HG03064 (cell line): Measurements from ENCODE around the gene EGF.

ENCODE experiments used
- ATAC-seq: cut with Tn5 transposase; IDR thresholded peaks from one replicate; pipeline ENCODE4 v1.9.1; 2021; ENCODE audit warnings: low read depth; ENCODE audit not compliant: unreplicated experiment

EGF gene

GRCh38 chr4:109989618-109990017, 76.9 kb downstream of the EGF start:
- ATAC-seq: no peak

- ATAC-seq: peak; percentile 83
Observed at GRCh38 chr4:109990261-109991257, 77.9 kb downstream of the EGF start.

GRCh38 chr4:109993116-109993515, 80.4 kb downstream of the EGF start:
- ATAC-seq: no peak

- peak; percentile 53 for ATAC-seq
Observed at GRCh38 chr4:109994415-109994827, 81.7 kb downstream of the EGF start.

GRCh38 chr4:109996526-109996925, 83.8 kb downstream of the EGF start:
- no peak for ATAC-seq

- ATAC-seq: no peak
Observed at GRCh38 chr4:109998867-109999584, 86.3 kb downstream of the EGF start.

GRCh38 chr4:109999585-109999912, 86.9 kb downstream of the EGF start:
- no peak for ATAC-seq

- ATAC-seq: no peak
Observed at GRCh38 chr4:110002326-110002725, 89.6 kb downstream of the EGF start.

- ATAC-seq: no peak
Observed at GRCh38 chr4:110003401-110004187, 90.9 kb downstream of the EGF start.

GRCh38 chr4:110004556-110004955, 91.9 kb downstream of the EGF start:
- ATAC-seq: no peak

- peak; percentile 64 for ATAC-seq
Observed at GRCh38 chr4:110005461-110006056, 92.9 kb downstream of the EGF start.

GRCh38 chr4:110007217-110007616, 94.5 kb downstream of the EGF start:
- ATAC-seq: no peak

GRCh38 chr4:110008540-110008939, 95.9 kb downstream of the EGF start:
- no peak for ATAC-seq

GRCh38 chr4:110009550-110009949, 96.9 kb downstream of the EGF start:
- no peak for ATAC-seq

GRCh38 chr4:110010797-110011196, 98.1 kb downstream of the EGF start:
- no peak for ATAC-seq

- ATAC-seq: no peak
Observed at GRCh38 chr4:110012917-110013316, 100.2 kb downstream of the EGF start.

- ATAC-seq: no peak
Observed at GRCh38 chr4:110014233-110014632, 101.5 kb downstream of the EGF start.

GRCh38 chr4:110019153-110019552, 106.5 kb downstream of the EGF start:
- no peak for ATAC-seq

- ATAC-seq: no peak
Observed at GRCh38 chr4:110020139-110020538, 107.5 kb downstream of the EGF start.

- no peak for ATAC-seq
Observed at GRCh38 chr4:110020646-110021443, 108.2 kb downstream of the EGF start.
